ENCODE measurements around the gene CEP152. TPM values are rescaled to one million over a fixed set of nuclear protein-coding genes. Genes with fewer than 3 reads are reported as not detected.

Gene CEP152
- total and polyA plus RNA-seq, 2 of the 13 experiments (the other 11 are each of a cell fraction or from before 2014, with no cell fraction given) = 1.3 to 14.7 TPM

DNA sequence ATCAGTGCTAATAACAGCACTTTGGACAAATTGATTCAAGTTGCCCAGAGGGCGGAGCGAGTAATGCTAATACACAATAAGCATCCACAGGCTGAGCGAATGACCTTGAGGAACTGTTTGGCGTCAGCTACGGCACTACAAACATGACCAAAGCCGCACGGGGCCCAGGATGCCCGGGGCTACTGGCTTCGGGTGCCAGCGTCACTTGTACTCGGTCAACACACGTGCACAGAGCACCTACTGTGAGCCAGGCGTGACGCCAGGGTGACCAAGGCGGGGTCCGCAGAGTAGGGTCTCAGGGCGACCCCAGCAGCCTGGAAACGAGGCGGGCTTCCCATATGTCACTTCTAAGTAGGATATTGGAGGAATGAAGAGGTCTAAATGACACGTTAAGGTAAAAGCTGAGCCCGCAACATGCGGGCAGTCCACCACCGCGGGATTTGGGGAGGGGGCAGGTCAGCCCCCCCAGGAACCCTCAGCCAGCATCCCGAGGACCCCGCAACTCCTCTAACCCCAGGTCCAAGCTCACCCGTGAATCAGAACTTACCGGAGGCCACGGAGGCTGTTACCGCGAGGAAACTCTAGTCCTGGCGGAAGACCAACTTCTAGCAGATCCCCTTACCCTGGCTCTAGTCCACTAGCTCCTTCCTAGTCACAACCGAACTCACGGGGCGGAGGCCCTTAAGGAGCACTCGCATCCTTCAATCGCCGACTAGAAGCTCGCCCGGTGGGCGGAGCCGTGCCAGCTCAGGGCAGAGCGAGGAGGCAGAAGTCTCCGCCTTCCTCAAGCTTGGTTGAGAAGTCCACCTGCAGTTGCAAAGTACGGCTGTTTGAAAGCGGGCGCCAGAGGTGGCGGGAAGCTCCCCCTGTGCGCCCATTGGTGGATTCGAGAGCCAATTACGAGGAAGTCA, at the start of gene CEP152 (continued):
- TF ChIP-seq, protein P1, sequence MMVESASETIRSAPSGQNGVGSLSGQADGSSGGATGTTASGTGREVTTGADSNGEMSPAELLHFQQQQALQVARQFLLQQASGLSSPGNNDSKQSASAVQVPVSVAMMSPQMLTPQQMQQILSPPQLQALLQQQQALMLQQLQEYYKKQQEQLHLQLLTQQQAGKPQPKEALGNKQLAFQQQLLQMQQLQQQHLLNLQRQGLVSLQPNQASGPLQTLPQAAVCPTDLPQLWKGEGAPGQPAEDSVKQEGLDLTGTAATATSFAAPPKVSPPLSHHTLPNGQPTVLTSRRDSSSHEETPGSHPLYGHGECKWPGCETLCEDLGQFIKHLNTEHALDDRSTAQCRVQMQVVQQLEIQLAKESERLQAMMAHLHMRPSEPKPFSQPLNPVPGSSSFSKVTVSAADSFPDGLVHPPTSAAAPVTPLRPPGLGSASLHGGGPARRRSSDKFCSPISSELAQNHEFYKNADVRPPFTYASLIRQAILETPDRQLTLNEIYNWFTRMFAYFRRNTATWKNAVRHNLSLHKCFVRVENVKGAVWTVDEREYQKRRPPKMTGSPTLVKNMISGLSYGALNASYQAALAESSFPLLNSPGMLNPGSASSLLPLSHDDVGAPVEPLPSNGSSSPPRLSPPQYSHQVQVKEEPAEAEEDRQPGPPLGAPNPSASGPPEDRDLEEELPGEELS (CRISPR knock-in tag; IDR thresholded peaks at IDR 0.05) = peak; percentile 21; the same call in 1 of the 2 replicates
- TF ChIP-seq KDM2A (CRISPR knock-in tag; IDR thresholded peaks at IDR 0.05; ENCODE audit: borderline replicate concordance, low read depth) (peak; percentile 55), ZNF432 (CRISPR knock-in tag; IDR thresholded peaks at IDR 0.05; ENCODE audit: borderline replicate concordance) (no peak), ZFX (CRISPR knock-in tag; IDR thresholded peaks at IDR 0.05; ENCODE audit: low read depth) (peak; percentile 30; the same call in 1 of the 2 replicates), ZNF674 (CRISPR knock-in tag; IDR thresholded peaks at IDR 0.05; ENCODE audit: low read depth) (no peak), KAT8 (CRISPR knock-in tag; IDR thresholded peaks at IDR 0.05) (peak; percentile 91), ZNF775 (CRISPR knock-in tag; IDR thresholded peaks at IDR 0.05; ENCODE audit: borderline replicate concordance) (no peak), SP2 (CRISPR knock-in tag; IDR thresholded peaks at IDR 0.05) (peak; percentile 96), ZNF563 (CRISPR knock-in tag; IDR thresholded peaks at IDR 0.05) (no peak), NR2F1 (CRISPR knock-in tag; IDR thresholded peaks at IDR 0.05) (no peak), ZNF44 (CRISPR knock-in tag; IDR thresholded peaks at IDR 0.05) (no peak), SOX13 (IDR thresholded peaks at IDR 0.05) (peak; percentile 88), SOX13 (CRISPR knock-in tag; conservative IDR thresholded peaks at IDR 0.05 in 1 of 2, IDR thresholded peaks at IDR 0.05 in 1 of 2) (0 out of 4 replicates have a peak, but pooled peaks of 1 of the 2 experiments have one; percentile 12), SNRNP70 (IDR thresholded peaks at IDR 0.05; ENCODE audit: low read depth, low read length) (no peak), SRY (CRISPR knock-in tag; IDR thresholded peaks at IDR 0.05) (no peak)
- TF ChIP-seq, protein P2, sequence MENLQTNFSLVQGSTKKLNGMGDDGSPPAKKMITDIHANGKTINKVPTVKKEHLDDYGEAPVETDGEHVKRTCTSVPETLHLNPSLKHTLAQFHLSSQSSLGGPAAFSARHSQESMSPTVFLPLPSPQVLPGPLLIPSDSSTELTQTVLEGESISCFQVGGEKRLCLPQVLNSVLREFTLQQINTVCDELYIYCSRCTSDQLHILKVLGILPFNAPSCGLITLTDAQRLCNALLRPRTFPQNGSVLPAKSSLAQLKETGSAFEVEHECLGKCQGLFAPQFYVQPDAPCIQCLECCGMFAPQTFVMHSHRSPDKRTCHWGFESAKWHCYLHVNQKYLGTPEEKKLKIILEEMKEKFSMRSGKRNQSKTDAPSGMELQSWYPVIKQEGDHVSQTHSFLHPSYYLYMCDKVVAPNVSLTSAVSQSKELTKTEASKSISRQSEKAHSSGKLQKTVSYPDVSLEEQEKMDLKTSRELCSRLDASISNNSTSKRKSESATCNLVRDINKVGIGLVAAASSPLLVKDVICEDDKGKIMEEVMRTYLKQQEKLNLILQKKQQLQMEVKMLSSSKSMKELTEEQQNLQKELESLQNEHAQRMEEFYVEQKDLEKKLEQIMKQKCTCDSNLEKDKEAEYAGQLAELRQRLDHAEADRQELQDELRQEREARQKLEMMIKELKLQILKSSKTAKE (CRISPR knock-in tag; IDR thresholded peaks at IDR 0.05; ENCODE audit: borderline replicate concordance) = no peak
- TF ChIP-seq, protein P3, sequence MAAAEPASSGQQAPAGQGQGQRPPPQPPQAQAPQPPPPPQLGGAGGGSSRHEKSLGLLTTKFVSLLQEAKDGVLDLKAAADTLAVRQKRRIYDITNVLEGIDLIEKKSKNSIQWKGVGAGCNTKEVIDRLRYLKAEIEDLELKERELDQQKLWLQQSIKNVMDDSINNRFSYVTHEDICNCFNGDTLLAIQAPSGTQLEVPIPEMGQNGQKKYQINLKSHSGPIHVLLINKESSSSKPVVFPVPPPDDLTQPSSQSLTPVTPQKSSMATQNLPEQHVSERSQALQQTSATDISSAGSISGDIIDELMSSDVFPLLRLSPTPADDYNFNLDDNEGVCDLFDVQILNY (CRISPR knock-in tag; conservative IDR thresholded peaks at IDR 0.05) = peak; percentile 98
- TF ChIP-seq, protein P4, sequence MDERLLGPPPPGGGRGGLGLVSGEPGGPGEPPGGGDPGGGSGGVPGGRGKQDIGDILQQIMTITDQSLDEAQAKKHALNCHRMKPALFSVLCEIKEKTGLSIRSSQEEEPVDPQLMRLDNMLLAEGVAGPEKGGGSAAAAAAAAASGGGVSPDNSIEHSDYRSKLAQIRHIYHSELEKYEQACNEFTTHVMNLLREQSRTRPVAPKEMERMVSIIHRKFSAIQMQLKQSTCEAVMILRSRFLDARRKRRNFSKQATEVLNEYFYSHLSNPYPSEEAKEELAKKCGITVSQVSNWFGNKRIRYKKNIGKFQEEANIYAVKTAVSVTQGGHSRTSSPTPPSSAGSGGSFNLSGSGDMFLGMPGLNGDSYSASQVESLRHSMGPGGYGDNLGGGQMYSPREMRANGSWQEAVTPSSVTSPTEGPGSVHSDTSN (CRISPR knock-in tag; IDR thresholded peaks at IDR 0.05) = peak; percentile 87
- TF ChIP-seq, protein P5, sequence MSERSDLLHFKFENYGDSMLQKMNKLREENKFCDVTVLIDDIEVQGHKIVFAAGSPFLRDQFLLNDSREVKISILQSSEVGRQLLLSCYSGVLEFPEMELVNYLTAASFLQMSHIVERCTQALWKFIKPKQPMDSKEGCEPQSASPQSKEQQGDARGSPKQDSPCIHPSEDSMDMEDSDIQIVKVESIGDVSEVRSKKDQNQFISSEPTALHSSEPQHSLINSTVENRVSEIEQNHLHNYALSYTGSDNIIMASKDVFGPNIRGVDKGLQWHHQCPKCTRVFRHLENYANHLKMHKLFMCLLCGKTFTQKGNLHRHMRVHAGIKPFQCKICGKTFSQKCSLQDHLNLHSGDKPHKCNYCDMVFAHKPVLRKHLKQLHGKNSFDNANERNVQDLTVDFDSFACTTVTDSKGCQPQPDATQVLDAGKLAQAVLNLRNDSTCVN (CRISPR knock-in tag; IDR thresholded peaks at IDR 0.05; ENCODE audit: borderline replicate concordance) = peak; percentile 36; the same call in 1 of the 2 replicates
- TF ChIP-seq, protein P6, sequence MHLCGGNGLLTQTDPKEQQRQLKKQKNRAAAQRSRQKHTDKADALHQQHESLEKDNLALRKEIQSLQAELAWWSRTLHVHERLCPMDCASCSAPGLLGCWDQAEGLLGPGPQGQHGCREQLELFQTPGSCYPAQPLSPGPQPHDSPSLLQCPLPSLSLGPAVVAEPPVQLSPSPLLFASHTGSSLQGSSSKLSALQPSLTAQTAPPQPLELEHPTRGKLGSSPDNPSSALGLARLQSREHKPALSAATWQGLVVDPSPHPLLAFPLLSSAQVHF (CRISPR knock-in tag; IDR thresholded peaks at IDR 0.05) = no peak
